ENCODE data around the gene OXSR1. TPM values are rescaled to one million over a fixed set of nuclear protein-coding genes. Genes with fewer than 3 reads are reported as not detected.

The OXSR1 gene
- total and polyA plus RNA-seq, 10 of the 15 experiments (the other 5 are each of a cell fraction or from before 2014, with no cell fraction given) = 12.4 to 54.6 (median 35.7) TPM

DNA sequence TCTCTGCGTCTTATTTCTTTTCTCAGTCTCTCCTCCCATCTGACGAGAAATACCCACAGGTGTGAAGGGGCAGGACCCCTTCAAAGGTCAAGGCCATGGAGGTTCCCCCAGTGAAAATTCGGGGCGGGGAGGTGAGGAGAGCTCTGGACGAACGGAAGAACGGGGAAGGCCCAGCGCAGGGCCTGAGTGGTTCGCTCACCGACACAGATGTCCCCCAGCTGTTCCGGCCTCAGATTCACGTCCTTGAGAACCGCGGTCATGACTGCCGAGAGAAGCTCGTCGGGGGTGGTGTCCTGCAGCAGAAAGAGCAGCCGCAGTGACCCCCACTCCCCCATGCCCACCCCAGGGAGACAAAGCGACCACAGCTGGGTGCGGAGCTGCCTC, 29.0 kb upstream of the OXSR1 start (continued):
- TF ChIP-seq, protein P1, sequence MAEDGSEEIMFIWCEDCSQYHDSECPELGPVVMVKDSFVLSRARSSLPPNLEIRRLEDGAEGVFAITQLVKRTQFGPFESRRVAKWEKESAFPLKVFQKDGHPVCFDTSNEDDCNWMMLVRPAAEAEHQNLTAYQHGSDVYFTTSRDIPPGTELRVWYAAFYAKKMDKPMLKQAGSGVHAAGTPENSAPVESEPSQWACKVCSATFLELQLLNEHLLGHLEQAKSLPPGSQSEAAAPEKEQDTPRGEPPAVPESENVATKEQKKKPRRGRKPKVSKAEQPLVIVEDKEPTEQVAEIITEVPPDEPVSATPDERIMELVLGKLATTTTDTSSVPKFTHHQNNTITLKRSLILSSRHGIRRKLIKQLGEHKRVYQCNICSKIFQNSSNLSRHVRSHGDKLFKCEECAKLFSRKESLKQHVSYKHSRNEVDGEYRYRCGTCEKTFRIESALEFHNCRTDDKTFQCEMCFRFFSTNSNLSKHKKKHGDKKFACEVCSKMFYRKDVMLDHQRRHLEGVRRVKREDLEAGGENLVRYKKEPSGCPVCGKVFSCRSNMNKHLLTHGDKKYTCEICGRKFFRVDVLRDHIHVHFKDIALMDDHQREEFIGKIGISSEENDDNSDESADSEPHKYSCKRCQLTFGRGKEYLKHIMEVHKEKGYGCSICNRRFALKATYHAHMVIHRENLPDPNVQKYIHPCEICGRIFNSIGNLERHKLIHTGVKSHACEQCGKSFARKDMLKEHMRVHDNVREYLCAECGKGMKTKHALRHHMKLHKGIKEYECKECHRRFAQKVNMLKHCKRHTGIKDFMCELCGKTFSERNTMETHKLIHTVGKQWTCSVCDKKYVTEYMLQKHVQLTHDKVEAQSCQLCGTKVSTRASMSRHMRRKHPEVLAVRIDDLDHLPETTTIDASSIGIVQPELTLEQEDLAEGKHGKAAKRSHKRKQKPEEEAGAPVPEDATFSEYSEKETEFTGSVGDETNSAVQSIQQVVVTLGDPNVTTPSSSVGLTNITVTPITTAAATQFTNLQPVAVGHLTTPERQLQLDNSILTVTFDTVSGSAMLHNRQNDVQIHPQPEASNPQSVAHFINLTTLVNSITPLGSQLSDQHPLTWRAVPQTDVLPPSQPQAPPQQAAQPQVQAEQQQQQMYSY (CRISPR knock-in tag; IDR thresholded peaks at IDR 0.05) = no peak
- TF ChIP-seq ATF7 (IDR thresholded peaks at IDR 0.05; ENCODE audit: low read depth) (no peak), FOS (IDR thresholded peaks at IDR 0.05; ENCODE audit: borderline replicate concordance, extremely low read depth, insufficient read length) (no peak), RB1 (IDR thresholded peaks at IDR 0.05; ENCODE audit: borderline replicate concordance) (no peak), NR2C1 (IDR thresholded peaks at IDR 0.05) (0 out of 2 replicates have a peak, but pooled peaks have one; percentile 22), LARP7 (IDR thresholded peaks at IDR 0.05) (no peak), MTA2 (IDR thresholded peaks at IDR 0.05; ENCODE audit: low read depth) (no peak)
- TF ChIP-seq, protein P2, sequence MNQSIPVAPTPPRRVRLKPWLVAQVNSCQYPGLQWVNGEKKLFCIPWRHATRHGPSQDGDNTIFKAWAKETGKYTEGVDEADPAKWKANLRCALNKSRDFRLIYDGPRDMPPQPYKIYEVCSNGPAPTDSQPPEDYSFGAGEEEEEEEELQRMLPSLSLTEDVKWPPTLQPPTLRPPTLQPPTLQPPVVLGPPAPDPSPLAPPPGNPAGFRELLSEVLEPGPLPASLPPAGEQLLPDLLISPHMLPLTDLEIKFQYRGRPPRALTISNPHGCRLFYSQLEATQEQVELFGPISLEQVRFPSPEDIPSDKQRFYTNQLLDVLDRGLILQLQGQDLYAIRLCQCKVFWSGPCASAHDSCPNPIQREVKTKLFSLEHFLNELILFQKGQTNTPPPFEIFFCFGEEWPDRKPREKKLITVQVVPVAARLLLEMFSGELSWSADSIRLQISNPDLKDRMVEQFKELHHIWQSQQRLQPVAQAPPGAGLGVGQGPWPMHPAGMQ (IDR thresholded peaks at IDR 0.05; ENCODE audit: borderline replicate concordance) = no peak
- TF ChIP-seq, protein P3, sequence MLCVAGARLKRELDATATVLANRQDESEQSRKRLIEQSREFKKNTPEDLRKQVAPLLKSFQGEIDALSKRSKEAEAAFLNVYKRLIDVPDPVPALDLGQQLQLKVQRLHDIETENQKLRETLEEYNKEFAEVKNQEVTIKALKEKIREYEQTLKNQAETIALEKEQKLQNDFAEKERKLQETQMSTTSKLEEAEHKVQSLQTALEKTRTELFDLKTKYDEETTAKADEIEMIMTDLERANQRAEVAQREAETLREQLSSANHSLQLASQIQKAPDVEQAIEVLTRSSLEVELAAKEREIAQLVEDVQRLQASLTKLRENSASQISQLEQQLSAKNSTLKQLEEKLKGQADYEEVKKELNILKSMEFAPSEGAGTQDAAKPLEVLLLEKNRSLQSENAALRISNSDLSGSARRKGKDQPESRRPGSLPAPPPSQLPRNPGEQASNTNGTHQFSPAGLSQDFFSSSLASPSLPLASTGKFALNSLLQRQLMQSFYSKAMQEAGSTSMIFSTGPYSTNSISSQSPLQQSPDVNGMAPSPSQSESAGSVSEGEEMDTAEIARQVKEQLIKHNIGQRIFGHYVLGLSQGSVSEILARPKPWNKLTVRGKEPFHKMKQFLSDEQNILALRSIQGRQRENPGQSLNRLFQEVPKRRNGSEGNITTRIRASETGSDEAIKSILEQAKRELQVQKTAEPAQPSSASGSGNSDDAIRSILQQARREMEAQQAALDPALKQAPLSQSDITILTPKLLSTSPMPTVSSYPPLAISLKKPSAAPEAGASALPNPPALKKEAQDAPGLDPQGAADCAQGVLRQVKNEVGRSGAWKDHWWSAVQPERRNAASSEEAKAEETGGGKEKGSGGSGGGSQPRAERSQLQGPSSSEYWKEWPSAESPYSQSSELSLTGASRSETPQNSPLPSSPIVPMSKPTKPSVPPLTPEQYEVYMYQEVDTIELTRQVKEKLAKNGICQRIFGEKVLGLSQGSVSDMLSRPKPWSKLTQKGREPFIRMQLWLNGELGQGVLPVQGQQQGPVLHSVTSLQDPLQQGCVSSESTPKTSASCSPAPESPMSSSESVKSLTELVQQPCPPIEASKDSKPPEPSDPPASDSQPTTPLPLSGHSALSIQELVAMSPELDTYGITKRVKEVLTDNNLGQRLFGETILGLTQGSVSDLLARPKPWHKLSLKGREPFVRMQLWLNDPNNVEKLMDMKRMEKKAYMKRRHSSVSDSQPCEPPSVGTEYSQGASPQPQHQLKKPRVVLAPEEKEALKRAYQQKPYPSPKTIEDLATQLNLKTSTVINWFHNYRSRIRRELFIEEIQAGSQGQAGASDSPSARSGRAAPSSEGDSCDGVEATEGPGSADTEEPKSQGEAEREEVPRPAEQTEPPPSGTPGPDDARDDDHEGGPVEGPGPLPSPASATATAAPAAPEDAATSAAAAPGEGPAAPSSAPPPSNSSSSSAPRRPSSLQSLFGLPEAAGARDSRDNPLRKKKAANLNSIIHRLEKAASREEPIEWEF (IDR thresholded peaks at IDR 0.05; ENCODE audit: insufficient replicate concordance, low read depth, low read length) = no peak

Measured in GM12878 (cell line).